ENCODE data around the gene TNS1. TPM values are rescaled to one million over a fixed set of nuclear protein-coding genes. Genes with fewer than 3 reads are reported as not detected.

TNS1 gene
- total RNA-seq, 1 donor from 2014 or later = 227 TPM

DNA sequence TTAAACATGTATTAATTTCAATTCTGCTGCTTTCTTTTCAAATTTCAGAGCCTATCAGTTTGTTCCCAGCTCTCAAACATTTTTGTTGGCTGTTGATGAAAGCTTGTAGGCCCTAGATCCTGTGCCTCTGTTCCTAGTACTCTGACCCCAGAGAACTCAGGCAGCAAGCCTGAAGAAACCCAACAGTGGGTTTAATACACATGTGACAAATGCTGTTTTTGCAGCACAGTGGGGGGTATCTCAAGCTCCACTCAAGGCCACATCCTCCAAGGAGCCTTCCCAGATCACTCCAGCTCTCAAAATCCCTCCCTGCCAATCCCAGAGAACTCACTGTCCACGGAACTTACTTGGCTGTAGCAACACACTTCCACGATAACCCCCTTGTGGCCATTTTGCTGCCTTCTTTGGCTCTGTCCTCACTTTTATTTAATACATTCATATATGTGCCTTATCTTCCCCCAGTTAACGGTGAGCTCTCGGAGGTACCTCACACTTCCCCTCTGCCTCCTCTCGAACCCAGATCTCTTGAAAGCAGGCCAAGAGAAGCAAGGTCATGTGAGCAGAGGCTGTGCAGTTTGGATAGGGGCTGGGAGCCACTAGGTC, 122.4 kb downstream of the TNS1 start:
- H3K36me3 Mint-ChIP-seq (ENCODE audit: low read depth) = peaks cover 48% of the 10 kb centered on the region
- H3K27me3 Mint-ChIP-seq (ENCODE audit: low read depth) = no peaks in the 10 kb centered on the region
- no peak overlapping the region for H3K4me3 Mint-ChIP-seq (ENCODE audit: unreplicated experiment)
- DNase-seq (ENCODE audit: low spot score) = no peak
- peak; percentile 51 for TF ChIP-seq CTCF (IDR thresholded peaks at IDR 0.05)
- H3K4me1 Mint-ChIP-seq (ENCODE audit: low read depth) = peaks cover 19% of the 10 kb centered on the region
- peak overlapping the region; percentile 32 for H3K27ac Mint-ChIP-seq (ENCODE audit: unreplicated experiment)
- H3K9me3 Mint-ChIP-seq (ENCODE audit: low read depth) = no peaks in the 10 kb centered on the region

DNA sequence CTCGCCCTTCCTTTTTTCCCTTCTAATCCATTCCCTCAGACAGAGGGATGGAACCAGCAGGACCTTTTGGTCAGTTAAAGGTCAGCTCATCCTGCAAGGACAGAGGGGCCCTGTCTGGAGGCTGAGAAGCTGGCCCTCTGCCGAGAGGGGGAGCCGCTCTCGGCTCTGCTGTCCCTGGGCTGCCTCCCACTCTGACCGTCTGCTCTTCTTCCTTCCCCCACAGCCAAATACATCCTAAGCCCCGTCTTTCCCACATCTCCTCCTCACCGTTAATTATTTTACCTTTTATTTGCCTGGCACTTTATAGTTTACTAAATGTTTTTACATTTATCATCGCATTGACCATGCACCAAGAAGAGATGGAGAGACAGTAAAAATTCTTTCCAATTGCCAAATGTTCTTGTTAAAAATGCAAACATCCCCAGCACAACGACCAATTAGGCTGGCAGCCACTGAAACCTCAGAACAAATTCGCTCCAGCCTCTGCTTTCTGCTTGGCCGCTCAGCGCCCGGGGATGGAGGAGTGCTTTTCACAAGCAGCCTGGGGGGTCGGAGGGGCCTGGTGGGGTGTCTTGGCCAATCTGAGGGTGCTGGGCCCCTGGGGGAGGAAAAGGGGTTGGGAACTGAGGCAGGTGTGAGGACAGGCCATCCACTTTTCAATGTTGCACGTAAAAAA, 123.7 kb downstream of the TNS1 start:
- Mint-ChIP-seq H3K9me3 (ENCODE audit: low read depth) (no peaks in the 10 kb centered on the region), H3K36me3 (ENCODE audit: low read depth) (peaks cover 38% of the 10 kb centered on the region), H3K4me3 (ENCODE audit: unreplicated experiment) (no peak overlapping the region), H3K27me3 (ENCODE audit: low read depth) (no peaks in the 10 kb centered on the region), H3K4me1 (ENCODE audit: low read depth) (peaks cover 19% of the 10 kb centered on the region), H3K27ac (ENCODE audit: unreplicated experiment) (no peak overlapping the region)
- no peak for DNase-seq (ENCODE audit: low spot score)
- TF ChIP-seq CTCF (IDR thresholded peaks at IDR 0.05) = peak; percentile 28

DNA sequence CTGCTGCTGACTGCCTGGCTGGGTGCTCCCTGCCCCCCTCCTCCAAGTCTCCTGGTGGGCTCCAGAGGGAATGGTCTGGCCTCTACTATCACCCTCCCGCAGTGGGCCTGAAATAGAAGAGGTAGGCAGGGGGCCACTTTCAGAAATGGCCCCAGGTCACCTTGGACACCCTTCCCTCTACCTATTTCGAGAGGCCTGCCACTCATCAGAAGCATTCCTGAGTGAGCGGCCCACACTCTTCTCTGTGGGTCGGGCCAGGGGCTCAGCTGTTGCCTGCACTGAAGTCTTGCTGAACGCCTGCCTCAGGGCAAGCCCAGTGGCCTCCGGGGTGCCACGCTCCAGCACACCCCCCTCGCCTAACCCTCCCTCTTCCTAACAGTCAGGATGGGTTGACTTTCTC, 124.9 kb downstream of the TNS1 start:
- Mint-ChIP-seq H3K27ac (ENCODE audit: unreplicated experiment) (no peak overlapping the region), H3K36me3 (ENCODE audit: low read depth) (peaks cover 38% of the 10 kb centered on the region), H3K27me3 (ENCODE audit: low read depth) (no peaks in the 10 kb centered on the region), H3K9me3 (ENCODE audit: low read depth) (no peaks in the 10 kb centered on the region), H3K4me3 (ENCODE audit: unreplicated experiment) (no peak overlapping the region), H3K4me1 (ENCODE audit: low read depth) (peaks cover 19% of the 10 kb centered on the region)
- DNase-seq (ENCODE audit: low spot score) = no peak
- TF ChIP-seq CTCF (IDR thresholded peaks at IDR 0.05) = no peak

DNA sequence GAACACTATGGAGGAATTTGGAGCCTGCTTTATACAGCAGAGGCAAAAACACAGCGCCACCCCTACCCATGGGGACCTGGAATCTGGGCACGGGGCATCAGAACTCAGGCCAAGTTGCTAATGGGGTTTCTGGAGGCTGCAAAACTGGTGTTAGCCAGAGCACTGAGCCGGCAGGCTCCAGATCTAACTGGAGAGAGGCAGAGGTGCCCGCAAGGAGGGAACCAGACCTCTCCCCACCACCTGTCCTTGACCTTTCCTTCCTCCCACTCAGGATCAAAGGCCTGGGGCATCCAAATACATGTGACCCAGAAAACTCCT, 126.6 kb downstream of the TNS1 start:
- Mint-ChIP-seq H3K4me3 (ENCODE audit: unreplicated experiment) (no peak overlapping the region), H3K27ac (ENCODE audit: unreplicated experiment) (peak overlapping the region; percentile 12), H3K9me3 (ENCODE audit: low read depth) (no peaks in the 10 kb centered on the region), H3K4me1 (ENCODE audit: low read depth) (peaks cover 15% of the 10 kb centered on the region), H3K27me3 (ENCODE audit: low read depth) (no peaks in the 10 kb centered on the region), H3K36me3 (ENCODE audit: low read depth) (peaks cover 43% of the 10 kb centered on the region)
- DNase-seq (ENCODE audit: low spot score) = no peak
- no peak for TF ChIP-seq CTCF (IDR thresholded peaks at IDR 0.05)

- peaks cover 12% of the 10 kb centered on the region for H3K4me1 Mint-ChIP-seq (ENCODE audit: low read depth)
- no peak for DNase-seq (ENCODE audit: low spot score)
- H3K27me3 Mint-ChIP-seq (ENCODE audit: low read depth) = no peaks in the 10 kb centered on the region
- peak overlapping the region; percentile 78 for H3K27ac Mint-ChIP-seq (ENCODE audit: unreplicated experiment)
- H3K9me3 Mint-ChIP-seq (ENCODE audit: low read depth) = no peaks in the 10 kb centered on the region
- H3K36me3 Mint-ChIP-seq (ENCODE audit: low read depth) = peaks cover 43% of the 10 kb centered on the region
- no peak for TF ChIP-seq CTCF (IDR thresholded peaks at IDR 0.05)
- no peak overlapping the region for H3K4me3 Mint-ChIP-seq (ENCODE audit: unreplicated experiment)
Observed at GRCh38 chr2:217875556-217876252, 127.1 kb downstream of the TNS1 start.
